Nucleus accumbens (tissue), 56 donors: Measurements from ENCODE around the gene HSFX2.
A peak's percentile ranks its signal among the peaks of the same experiment; 100 is the strongest.
"Not testable (repeated sequence)": the region's sequence is repeated elsewhere in the genome, so short reads cannot be mapped to it uniquely, and the experiment has no call there.

Experiments
- DNase-seq, 56 donors: peaks; one replicate each; lab custom pipeline; 2025; lab: John Stamatoyannopoulos, UW

Gene HSFX2

GRCh38 chrX:149595943-149596342, 829 bp upstream of the HSFX2 start:
- not testable (repeated sequence) for DNase-seq

- not testable (repeated sequence) for DNase-seq
Observed at GRCh38 chrX:149590993-149591392, 4.1 kb downstream of the HSFX2 start.

GRCh38 chrX:149587359-149587758, 7.8 kb downstream of the HSFX2 start, which contains the start of gene MAGEA9B:
Gene MAGEA9B, minus strand, starts transcription at chrX:149587459. Its CDS starts 4,280 bp downstream, at chrX:149583179.
- not testable (repeated sequence) for DNase-seq

DNA sequence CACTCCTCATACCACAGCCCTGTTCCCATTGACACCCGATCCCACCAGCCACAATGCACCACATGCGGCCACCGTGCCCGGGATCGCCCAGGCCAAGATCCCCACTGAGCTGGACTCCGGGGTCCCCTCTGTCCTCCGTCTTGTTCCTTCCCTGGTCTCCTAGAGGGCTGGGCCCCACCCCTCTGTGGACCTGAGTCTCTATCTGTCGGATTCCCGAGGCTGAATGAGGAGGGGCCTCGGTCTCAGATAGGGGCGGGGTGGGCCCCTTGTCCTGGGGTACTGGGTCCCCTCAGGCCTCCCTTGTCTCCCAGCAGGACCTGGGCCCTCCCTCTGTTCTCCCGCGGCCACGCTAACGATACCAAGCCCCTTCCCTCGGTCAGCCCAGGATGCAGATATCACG, 9.5 kb downstream of the HSFX2 start:
- DNase-seq: not testable (repeated sequence)

DNA sequence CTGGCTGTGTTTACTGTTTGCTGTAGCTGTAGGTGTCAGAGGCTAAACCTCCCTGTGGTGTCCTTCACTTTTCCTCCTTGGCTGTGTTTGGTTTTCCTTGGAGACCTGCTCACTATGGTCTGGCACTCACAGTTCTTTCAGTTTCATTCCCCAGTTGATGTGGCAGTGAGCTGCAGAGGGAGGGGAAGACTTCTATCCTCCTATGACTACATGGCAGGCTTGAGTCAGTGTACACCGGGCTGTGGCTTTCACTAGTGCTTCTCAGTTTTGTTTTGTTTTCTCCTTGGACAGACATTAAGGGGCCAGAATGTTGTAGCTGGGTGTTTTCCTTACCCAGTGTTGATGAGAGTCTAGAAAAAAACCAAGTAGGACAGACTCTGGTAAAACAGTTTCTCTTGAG, 21.7 kb downstream of the HSFX2 start:
- not testable (repeated sequence) for DNase-seq

DNA sequence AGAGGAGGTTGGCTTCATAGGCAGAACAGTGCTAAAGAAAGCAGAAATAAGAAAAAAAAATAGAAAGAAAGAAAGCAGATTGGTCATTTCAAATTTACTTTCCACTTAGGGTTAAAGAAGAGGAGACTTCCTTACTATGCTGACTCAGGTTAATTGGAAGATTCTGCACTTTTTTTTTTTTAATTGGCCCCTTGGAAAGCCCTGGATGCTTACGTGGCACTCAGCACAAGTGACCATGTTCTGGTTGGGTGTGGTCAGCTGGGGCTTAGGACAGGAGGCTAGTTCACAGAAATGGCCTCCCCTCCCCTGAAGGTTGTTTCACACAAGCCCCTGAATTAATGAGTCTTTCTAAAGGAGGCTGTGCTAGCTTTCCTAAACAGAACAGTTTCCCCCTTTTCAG, 22.4 kb downstream of the HSFX2 start:
- no peak for DNase-seq

- no peak for DNase-seq
Observed at GRCh38 chrX:149571770-149572169, 23.3 kb downstream of the HSFX2 start.

DNA sequence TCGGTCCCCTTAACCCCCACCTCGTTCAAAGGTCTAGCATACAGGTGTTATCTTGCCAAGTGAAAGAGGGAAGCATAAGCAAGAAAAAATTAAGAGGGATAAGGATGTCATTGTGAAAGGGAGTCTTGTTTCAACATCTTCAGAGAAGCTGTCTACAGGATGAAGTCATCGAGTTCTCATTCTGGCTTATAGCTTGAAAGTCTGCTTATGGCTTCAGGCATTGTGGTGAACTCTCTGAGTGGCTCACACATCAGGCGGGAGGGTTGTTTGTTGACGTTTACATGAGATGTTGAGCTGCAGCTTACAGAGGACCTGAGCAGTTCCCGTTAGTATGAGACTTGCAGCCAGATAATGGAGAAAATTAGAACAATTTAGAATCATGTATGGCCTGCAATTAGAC, 24.4 kb downstream of the HSFX2 start:
- no peak for DNase-seq

DNA sequence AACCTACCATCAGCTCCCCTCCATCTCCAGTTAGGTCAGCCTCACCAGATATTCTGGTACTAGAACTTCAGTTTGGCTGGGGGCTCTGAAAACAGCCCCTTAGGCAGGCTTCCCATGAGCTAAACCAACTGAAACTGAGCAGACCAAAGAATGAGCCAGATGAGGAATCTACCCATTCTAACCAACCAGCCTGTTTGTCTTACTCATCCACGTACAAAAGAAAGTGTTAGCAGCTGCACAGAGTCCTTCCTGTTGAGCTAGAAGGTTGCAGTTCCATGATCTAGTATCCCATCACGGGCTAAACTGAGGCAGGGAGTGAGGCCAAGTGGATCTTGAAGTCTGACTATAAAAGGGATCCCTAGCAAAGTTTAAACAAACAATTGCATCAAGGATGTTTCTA, 25.3 kb downstream of the HSFX2 start:
- DNase-seq: no peak

GRCh38 chrX:149568701-149569296, 26.3 kb downstream of the HSFX2 start:
- DNase-seq: peak in 1 of 56 donors; percentile 1

DNA sequence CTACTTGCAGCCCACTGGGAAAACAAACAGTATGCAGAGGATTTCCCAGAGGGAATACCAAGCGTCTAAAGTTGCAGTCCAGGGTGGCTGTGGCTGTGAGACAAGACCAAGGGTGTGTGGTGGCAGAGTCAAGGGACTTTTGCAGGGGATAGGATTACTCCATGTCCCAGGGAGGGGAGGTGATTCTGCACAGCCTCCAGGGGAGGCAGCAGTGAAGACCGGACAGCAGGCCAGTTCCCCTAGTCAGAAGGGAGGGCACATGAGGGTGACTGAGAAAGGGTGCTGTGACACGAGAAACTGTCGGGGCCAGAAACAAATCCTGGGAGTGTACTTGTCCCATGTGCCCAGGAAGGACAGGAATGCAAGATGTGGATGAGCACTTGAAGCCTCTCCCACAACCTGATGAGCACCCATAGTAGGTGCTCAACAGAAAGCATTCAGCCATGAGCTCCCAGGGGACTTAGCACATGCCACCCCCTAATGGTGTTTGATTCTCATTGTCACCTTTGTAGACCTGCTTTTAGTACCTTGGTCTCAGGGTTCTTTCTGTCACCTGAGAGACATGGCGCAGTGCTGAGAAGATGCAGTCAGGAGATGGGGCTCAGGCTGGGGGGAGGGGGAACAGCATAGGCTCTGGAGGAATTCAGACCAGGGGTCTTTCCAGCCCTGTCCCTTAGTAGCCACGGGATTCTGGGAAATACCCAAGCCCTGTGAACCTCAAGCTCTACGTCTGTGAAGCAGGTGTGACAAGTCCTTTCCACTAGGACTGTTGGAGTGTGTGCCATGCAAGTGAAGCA, 27.3 kb downstream of the HSFX2 start:
- no peak for DNase-seq

- no peak for DNase-seq
Observed at GRCh38 chrX:149563359-149563758, 31.8 kb downstream of the HSFX2 start.

DNA sequence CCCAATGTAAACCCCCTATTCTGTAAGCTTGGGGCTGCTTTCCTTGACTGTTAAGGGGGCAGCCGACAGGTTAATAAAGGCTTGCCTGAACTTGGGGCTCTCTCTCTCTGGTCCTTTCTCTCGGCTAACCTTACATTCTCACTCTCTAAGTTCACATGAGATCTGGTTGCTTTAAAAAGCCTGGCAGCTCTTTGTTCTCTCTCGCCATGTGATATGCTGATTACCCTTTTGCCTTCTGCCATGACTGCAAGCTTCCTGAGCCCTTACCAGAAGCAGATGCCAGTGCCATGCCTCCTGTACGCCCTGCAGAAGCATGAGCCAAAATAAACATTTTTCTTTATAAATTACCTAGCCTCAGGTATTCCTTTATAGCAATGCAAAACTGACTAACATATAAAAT, 39.9 kb downstream of the HSFX2 start:
- not testable (repeated sequence) for DNase-seq

- DNase-seq: not testable (repeated sequence)
Observed at GRCh38 chrX:149551939-149552248, 43.2 kb downstream of the HSFX2 start.

DNA sequence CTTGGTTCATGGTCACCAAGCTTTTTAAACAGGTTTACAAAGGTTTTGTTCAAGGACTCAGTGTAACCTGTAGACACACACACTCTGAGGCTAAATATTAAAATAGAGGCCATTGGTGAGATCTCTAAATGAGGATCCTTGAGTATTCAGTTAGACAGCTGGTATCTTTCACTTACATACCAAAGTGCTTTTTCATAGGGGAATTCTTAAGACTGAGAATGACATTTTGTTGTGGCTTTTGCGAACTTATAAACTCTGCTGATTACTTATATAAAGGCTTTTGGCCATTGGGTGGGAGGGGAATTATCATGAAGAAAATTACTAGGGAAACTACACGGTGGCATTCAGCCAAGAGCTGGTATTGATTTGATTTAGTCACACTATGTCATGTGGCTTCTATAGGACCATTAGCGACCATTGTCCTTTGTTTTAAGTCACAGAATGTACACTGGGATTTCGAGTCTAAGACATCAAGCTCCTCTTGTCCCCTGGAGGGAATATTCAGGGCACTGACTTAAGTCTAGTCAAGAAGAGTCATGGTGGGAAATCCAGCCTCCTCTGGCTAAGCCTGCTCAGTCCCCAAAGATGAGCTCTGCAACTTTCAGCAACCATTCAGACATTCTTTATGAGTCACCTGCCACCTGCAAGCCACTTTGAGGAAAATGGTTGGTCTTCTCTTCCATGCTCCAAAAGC, 43.7 kb downstream of the HSFX2 start:
- DNase-seq: not testable (repeated sequence)

- not testable (repeated sequence) for DNase-seq
Observed at GRCh38 chrX:149550454-149550853, 44.7 kb downstream of the HSFX2 start.

- not testable (repeated sequence) for DNase-seq
Observed at GRCh38 chrX:149549701-149550100, 45.4 kb downstream of the HSFX2 start, which contains the start of gene HSFX3. Gene HSFX3, minus strand, starts transcription at chrX:149549924. Its CDS starts 72 bp downstream, at chrX:149549852.

GRCh38 chrX:149547782-149548181, 47.3 kb downstream of the HSFX2 start:
- DNase-seq: not testable (repeated sequence)

DNA sequence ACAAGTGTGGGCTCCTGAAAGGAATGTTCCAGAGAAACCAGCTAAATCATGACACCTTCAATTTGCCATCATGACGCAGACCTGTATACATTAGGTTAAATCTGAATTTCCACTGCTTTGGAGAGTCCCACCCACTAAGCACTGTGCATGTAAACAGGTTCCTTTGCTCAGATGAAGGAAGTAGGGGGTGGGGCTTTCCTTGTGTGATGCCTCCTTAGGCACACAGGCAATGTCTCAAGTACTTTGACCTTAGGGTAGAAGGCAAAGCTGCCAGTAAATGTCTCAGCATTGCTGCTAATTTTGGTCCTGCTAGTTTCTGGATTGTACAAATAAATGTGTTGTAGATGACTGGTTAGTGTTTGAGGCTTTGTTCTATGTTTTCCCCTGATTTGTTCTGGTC, 48.2 kb downstream of the HSFX2 start:
- not testable (repeated sequence) for DNase-seq

DNA sequence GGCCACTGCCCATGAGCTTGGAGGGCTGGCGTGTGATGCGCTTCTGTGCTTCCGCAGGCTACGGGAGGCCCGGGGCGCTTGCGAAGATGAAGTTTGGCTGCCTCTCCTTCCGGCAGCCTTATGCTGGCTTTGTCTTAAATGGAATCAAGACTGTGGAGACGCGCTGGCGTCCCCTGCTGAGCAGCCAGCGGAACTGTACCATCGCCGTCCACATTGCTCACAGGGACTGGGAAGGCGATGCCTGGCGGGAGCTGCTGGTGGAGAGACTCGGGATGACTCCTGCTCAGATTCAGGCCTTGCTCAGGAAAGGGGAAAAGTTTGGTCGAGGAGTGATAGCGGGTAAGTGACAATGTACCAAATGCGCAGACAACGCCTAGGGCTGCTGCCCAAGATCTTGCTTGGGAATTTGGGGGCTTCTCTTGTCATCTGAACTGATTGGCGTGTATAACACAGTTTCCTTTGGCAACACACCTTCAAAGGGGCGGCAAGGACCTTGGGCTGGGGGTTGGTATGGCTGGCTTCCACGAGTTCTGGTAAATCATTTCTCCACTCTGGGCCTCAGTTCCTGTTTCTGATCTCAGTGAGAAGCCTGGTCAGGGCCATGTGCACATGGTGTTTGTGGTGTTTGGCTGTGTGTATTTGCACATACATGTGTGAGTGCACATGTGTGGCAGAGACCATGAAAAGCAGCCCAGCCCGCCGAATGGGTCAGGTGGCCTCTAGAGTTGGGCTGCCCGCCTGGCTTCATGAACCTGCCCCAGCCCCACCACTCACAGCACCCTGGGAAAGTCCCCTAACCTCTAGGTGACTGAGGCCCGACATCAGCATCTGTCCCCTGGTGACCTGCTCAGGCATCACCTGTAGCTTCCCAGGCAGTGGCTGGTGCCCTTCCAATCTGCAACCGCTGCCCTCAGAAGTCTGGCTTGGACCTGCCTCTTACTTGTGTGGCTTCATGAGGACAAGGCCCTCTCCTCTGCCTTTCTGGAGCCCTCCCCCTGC, 49.3 kb downstream of the HSFX2 start:
- DNase-seq: peak in 1 of 56 donors; percentile 1
